ENCODE data around the gene CAMKMT.

The CAMKMT gene

DNA sequence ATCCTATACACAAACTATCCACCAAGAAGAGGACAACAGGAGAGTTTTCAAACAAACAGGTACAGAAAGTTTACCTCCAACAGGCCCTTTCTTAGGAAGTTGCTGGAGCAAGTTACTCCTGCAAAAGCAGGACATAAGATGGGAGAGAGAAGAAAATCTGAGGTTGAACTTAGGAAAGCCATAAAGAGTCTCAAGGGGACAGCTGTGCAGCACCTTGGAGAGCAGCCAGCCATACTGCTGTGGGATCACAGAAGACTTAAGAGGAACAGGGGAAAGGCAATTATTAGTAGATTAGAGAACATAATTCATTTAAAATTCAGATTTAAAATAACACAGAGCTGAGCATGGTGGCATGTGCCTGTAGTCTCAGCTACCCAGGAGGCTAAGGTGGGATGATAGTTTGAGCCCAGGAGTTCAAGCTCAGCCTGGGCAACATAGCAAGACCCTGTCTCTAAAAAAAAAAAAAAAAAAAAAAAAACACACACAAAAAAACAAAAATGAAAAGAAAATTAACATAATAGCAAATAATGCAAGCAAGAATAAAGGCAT is 431.6 kb downstream of the CAMKMT start:
- no peak overlapping the region for H3K4me3 ChIP-seq (ENCODE audit: low read depth, low read length)
- TF ChIP-seq, protein P1, sequence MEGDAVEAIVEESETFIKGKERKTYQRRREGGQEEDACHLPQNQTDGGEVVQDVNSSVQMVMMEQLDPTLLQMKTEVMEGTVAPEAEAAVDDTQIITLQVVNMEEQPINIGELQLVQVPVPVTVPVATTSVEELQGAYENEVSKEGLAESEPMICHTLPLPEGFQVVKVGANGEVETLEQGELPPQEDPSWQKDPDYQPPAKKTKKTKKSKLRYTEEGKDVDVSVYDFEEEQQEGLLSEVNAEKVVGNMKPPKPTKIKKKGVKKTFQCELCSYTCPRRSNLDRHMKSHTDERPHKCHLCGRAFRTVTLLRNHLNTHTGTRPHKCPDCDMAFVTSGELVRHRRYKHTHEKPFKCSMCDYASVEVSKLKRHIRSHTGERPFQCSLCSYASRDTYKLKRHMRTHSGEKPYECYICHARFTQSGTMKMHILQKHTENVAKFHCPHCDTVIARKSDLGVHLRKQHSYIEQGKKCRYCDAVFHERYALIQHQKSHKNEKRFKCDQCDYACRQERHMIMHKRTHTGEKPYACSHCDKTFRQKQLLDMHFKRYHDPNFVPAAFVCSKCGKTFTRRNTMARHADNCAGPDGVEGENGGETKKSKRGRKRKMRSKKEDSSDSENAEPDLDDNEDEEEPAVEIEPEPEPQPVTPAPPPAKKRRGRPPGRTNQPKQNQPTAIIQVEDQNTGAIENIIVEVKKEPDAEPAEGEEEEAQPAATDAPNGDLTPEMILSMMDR (IDR thresholded peaks at IDR 0.05; ENCODE audit: insufficient read depth, low read length, missing control alignments) = no peak
- CTCF ChIA-PET = no interaction called here
- no peak for DNase-seq (ENCODE audit: low read depth, low spot score)
- POLR2A ChIA-PET = no interaction called here

DNA sequence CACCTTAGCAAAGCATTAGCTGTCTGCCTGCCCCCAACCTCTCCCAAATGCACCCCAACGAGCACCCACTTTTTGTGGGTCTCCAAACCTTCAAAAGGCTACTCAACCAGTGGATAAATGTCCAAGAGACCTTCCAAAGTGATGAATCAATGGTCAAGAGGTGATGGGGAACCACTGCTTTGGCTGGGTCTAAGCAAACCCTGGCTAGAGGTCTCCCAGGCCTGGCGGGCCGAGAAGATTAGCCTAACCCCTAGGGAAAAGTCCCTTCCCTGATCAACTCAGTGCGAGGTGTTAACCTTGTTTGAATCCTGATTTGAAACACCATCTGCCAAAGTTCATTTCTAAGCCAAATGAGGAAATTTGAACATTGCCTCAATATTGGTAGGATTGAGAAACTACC is 435.0 kb downstream of the CAMKMT start:
- POLR2A ChIA-PET = no interaction called here
- CTCF ChIA-PET = no interaction called here
- H3K4me3 ChIP-seq (ENCODE audit: low read depth, low read length) = no peak overlapping the region
- TF ChIP-seq, protein P1 (IDR thresholded peaks at IDR 0.05; ENCODE audit: insufficient read depth, low read length, missing control alignments) = no peak
- no peak for DNase-seq (ENCODE audit: low read depth, low spot score)

- ChIA-PET CTCF (no interaction called here), POLR2A (no interaction called here)
- H3K4me3 ChIP-seq (ENCODE audit: low read depth, low read length) = no peak overlapping the region
- TF ChIP-seq, protein P1 (IDR thresholded peaks at IDR 0.05; ENCODE audit: insufficient read depth, low read length, missing control alignments) = no peak
- no peak for DNase-seq (ENCODE audit: low read depth, low spot score)
These were observed 436.5 kb downstream of the CAMKMT start for GRCh38 chr2:44798139-44798659.

GRCh38 chr2:44799105-44799504 is 437.4 kb downstream of the CAMKMT start:
- no peak for DNase-seq (ENCODE audit: low read depth, low spot score)
- ChIA-PET POLR2A (no interaction called here), CTCF (no interaction called here)
- H3K4me3 ChIP-seq (ENCODE audit: low read depth, low read length) = no peak overlapping the region
- TF ChIP-seq, protein P1 (IDR thresholded peaks at IDR 0.05; ENCODE audit: insufficient read depth, low read length, missing control alignments) = no peak

- TF ChIP-seq, protein P1 (IDR thresholded peaks at IDR 0.05; ENCODE audit: insufficient read depth, low read length, missing control alignments) = no peak
- no peak overlapping the region for H3K4me3 ChIP-seq (ENCODE audit: low read depth, low read length)
- DNase-seq (ENCODE audit: low read depth, low spot score) = no peak
- ChIA-PET POLR2A (no interaction called here), CTCF (no interaction called here)
These were observed 438.0 kb downstream of the CAMKMT start for GRCh38 chr2:44799754-44800153.

DNA sequence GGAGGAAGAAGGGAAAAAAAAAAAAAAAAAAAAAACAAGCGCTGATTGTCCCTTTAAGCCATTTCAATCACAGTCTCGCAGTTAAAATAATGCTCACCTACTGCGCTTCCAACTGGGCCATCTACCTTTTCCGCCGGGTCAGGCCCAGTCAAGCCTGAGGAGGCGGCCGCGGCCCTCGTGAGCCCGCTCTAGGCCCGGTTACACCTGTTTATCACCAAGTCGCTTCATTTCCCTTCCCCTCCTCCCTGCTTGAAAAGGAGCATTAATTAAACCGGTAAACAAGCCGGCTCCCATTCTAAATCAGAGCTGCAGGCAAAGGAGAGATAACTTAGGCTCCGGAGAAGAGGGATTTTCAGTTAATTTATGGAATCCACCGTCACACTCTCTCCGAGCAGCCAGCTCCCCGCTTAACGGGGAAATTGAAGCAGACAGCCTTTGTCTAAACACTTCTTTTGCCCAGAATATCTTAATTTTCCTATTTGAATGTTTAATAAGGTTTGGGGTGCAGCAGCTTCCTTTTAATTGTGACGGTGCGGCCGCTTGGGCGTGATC is 439.6 kb downstream of the CAMKMT start:
- ChIA-PET CTCF (interaction anchor here (1.2 to 1.6 kb wide), 2 partner anchors 26 to 322 kb away, joined by 3 to 6 read pairs; no protein-coding TSS in a partner anchor), POLR2A (no interaction called here)
- H3K4me3 ChIP-seq (ENCODE audit: low read depth, low read length) = no peak overlapping the region
- no peak for DNase-seq (ENCODE audit: low read depth, low spot score)
- TF ChIP-seq, protein P1 (IDR thresholded peaks at IDR 0.05; ENCODE audit: insufficient read depth, low read length, missing control alignments) = no peak

Measured in AG04449 (cell line).